Natural killer cell (primary cell): ENCODE data around the gene TENM3. TPM values are rescaled to one million over a fixed set of nuclear protein-coding genes. Genes with fewer than 3 reads are reported as not detected.

ENCODE experiments used
- ATAC-seq, 3 donors: fragments of 150-1000 bp in 2 of 3; fragments of 200-7000 bp in 1 of 3; cut with Tn5 transposase; 1 replicate in 1 of 3; 2 replicates in 2 of 3; pipeline ENCODE4 v1.10.0; 2021; ENCODE audit warnings: mild to moderate bottlenecking in 2 of 3, moderate library complexity in 2 of 3
- DNase-seq, 2 donors: peaks; one replicate each; pipeline versions ENCODE4 v3.0.0 to v3.0.0-alpha.2; 2013 to 2021; ENCODE audit warnings: mixed read lengths in 1 of 2
- H3K27ac ChIP-seq: one replicate; pipeline ENCODE4 v1.5.1; 2013; ENCODE audit warnings: mild to moderate bottlenecking, low read length
- H3K27me3 ChIP-seq: one replicate; pipeline ENCODE4 v1.6.1; 2013; ENCODE audit warnings: low read length; ENCODE audit not compliant: control insufficient read depth, insufficient read depth
- H3K36me3 ChIP-seq: one replicate; pipeline ENCODE4 v1.6.1; 2013; ENCODE audit warnings: low read length; ENCODE audit not compliant: control insufficient read depth, insufficient read depth
- H3K4me1 ChIP-seq: one replicate; pipeline ENCODE4 v1.6.1; 2013; ENCODE audit warnings: low read length; ENCODE audit not compliant: control insufficient read depth, insufficient read depth
- H3K4me3 ChIP-seq: one replicate; pipeline ENCODE4 v1.5.1; 2013; ENCODE audit warnings: low read length
- H3K9me3 ChIP-seq: one replicate; pipeline ENCODE4 v1.6.1; 2013; ENCODE audit warnings: low read length; ENCODE audit not compliant: control insufficient read depth, insufficient read depth
- H3K27ac Mint-ChIP-seq, 2 donors: one replicate each; pipeline ENCODE4 v1.8.0; 2022; ENCODE audit warnings: mild to moderate bottlenecking in 2 of 2, mixed read lengths in 2 of 2, moderate library complexity in 1 of 2
- H3K27me3 Mint-ChIP-seq, 2 donors: one replicate each; pipeline ENCODE4 v1.8.0; 2022; ENCODE audit warnings: low read depth in 2 of 2, mixed read lengths in 2 of 2
- H3K36me3 Mint-ChIP-seq: one replicate; pipeline ENCODE4 v1.8.0; 2022; ENCODE audit warnings: mixed read lengths
- H3K4me1 Mint-ChIP-seq, 2 donors: one replicate each; pipeline ENCODE4 v1.8.0; 2022; ENCODE audit warnings: mixed read lengths in 2 of 2
- H3K4me3 Mint-ChIP-seq: one replicate; pipeline ENCODE4 v1.8.0; 2022; ENCODE audit warnings: mild to moderate bottlenecking, moderate library complexity, mixed read lengths
- H3K9me3 Mint-ChIP-seq, 2 donors: one replicate each; pipeline ENCODE4 v1.8.0; 2022; ENCODE audit warnings: mixed read lengths in 2 of 2
- CTCF ChIP-seq: fragments of 200-600 bp; IDR thresholded peaks from one replicate; pipeline ENCODE4 v1.8.0; 2022; ENCODE audit warnings: antibody characterized with exemption
- WGBS: methylation state at CpG from one replicate; pipeline ENCODE4 v1.1.7; 2013; ENCODE audit warnings: missing lambda C conversion rate; ENCODE audit not compliant: insufficient coverage; 5-methylcytosine and 5-hydroxymethylcytosine counted together
- intact Hi-C: fragments of 100-400 bp; cut with micrococcal nuclease; formaldehyde crosslinking; loops from one replicate; pipeline ENCODE4 v1.14.2; 2022
- total RNA-seq, 4 donors: library from RNA; stranded (reverse); fragments of 120-200 nt in 1 of 4; gene quantifications; one replicate each; pipeline versions ENCODE4 v1.2.3 to v1.2.4, GENCODE V29; 2013 to 2022

TENM3 gene
- total RNA-seq, 3 donors from 2014 or later (not counting 1 experiment from before 2014, with no cell fraction given) = not detected

GRCh38 chr4:182451441-182451840 lies 208.2 kb downstream of the TENM3 start:
- Histone ChIP-seq H3K27ac (no peak overlapping the region), H3K36me3 (no peaks in the 10 kb centered on the region), H3K4me3 (no peak overlapping the region), H3K9me3 (no peaks in the 10 kb centered on the region), H3K4me1 (peaks cover 8% of the 10 kb centered on the region), H3K27me3 (peaks cover 38% of the 10 kb centered on the region)
- peaks cover 12% of the 10 kb centered on the region for H3K36me3 Mint-ChIP-seq
- intact Hi-C loops = no loop called here
- ATAC-seq = no peak
- H3K27ac Mint-ChIP-seq = no peak overlapping the region
- TF ChIP-seq CTCF = no peak
- peaks cover 48 to 58% of the 10 kb centered on the region in 2 donors for H3K27me3 Mint-ChIP-seq
- peaks cover 0 to 3% of the 10 kb centered on the region in 2 donors for H3K9me3 Mint-ChIP-seq
- peaks cover 12 to 26% of the 10 kb centered on the region in 2 donors for H3K4me1 Mint-ChIP-seq
- WGBS = 94% methylated on average over 4 of the region's 4 CpGs
- no peak for DNase-seq
- H3K4me3 Mint-ChIP-seq = no peak overlapping the region

GRCh38 chr4:182453830-182454229 lies 210.6 kb downstream of the TENM3 start:
- intact Hi-C loops = no loop called here
- peaks cover 0 to 3% of the 10 kb centered on the region in 2 donors for H3K9me3 Mint-ChIP-seq
- H3K27me3 Mint-ChIP-seq = peaks cover 30 to 43% of the 10 kb centered on the region in 2 donors
- peaks cover 4% of the 10 kb centered on the region for H3K4me1 ChIP-seq
- H3K4me3 ChIP-seq = no peak overlapping the region
- no peaks in the 10 kb centered on the region for H3K36me3 ChIP-seq
- H3K4me1 Mint-ChIP-seq = peaks cover 7 to 15% of the 10 kb centered on the region in 2 donors
- ATAC-seq (no peak), DNase-seq (no peak)
- WGBS = 88% methylated on average over 2 of the region's 2 CpGs
- peaks cover 28% of the 10 kb centered on the region for H3K27me3 ChIP-seq
- H3K9me3 ChIP-seq = no peaks in the 10 kb centered on the region
- no peaks in the 10 kb centered on the region for H3K36me3 Mint-ChIP-seq
- H3K4me3 Mint-ChIP-seq = no peak overlapping the region
- H3K27ac ChIP-seq = no peak overlapping the region
- TF ChIP-seq CTCF = no peak
- H3K27ac Mint-ChIP-seq = no peak overlapping the region

GRCh38 chr4:182454440-182455013 lies 211.3 kb downstream of the TENM3 start:
- TF ChIP-seq CTCF = no peak
- Histone ChIP-seq H3K9me3 (no peaks in the 10 kb centered on the region), H3K4me1 (no peaks in the 10 kb centered on the region), H3K36me3 (no peaks in the 10 kb centered on the region), H3K4me3 (no peak overlapping the region), H3K27me3 (peaks cover 23% of the 10 kb centered on the region), H3K27ac (no peak overlapping the region)
- no peak for DNase-seq
- H3K36me3 Mint-ChIP-seq = no peaks in the 10 kb centered on the region
- WGBS = 83% methylated on average over 3 of the region's 6 CpGs
- peaks cover 0 to 3% of the 10 kb centered on the region in 2 donors for H3K9me3 Mint-ChIP-seq
- intact Hi-C loops = no loop called here
- peaks cover 2 to 10% of the 10 kb centered on the region in 2 donors for H3K4me1 Mint-ChIP-seq
- no peak overlapping the region for H3K27ac Mint-ChIP-seq
- no peak overlapping the region for H3K4me3 Mint-ChIP-seq
- no peak for ATAC-seq
- peaks cover 26 to 38% of the 10 kb centered on the region in 2 donors for H3K27me3 Mint-ChIP-seq

GRCh38 chr4:182465114-182465513 lies 221.9 kb downstream of the TENM3 start:
- Histone ChIP-seq H3K9me3 (no peaks in the 10 kb centered on the region), H3K4me3 (no peak overlapping the region), H3K4me1 (no peaks in the 10 kb centered on the region), H3K27ac (no peak overlapping the region), H3K36me3 (no peaks in the 10 kb centered on the region), H3K27me3 (no peaks in the 10 kb centered on the region)
- no peaks in the 10 kb centered on the region for H3K4me1 Mint-ChIP-seq
- WGBS = 79% methylated on average over 5 of the region's 5 CpGs
- intact Hi-C loops = no loop called here
- H3K9me3 Mint-ChIP-seq = no peaks in the 10 kb centered on the region
- no peaks in the 10 kb centered on the region for H3K36me3 Mint-ChIP-seq
- TF ChIP-seq CTCF = no peak
- ATAC-seq = no peak
- no peak overlapping the region for H3K27ac Mint-ChIP-seq
- no peak for DNase-seq
- H3K27me3 Mint-ChIP-seq = no peaks in the 10 kb centered on the region
- H3K4me3 Mint-ChIP-seq = no peak overlapping the region
